GM19099 (cell line): ENCODE results near the gene SH3PXD2A.

Experiments used
- POLR2A ChIP-seq: IDR thresholded peaks from 3 replicates; pipeline ENCODE4 v1.6.1; 2011; ENCODE audit warnings: low read depth; ENCODE audit not compliant: insufficient read length; ENCODE audit errors: extremely low read depth

SH3PXD2A gene

DNA sequence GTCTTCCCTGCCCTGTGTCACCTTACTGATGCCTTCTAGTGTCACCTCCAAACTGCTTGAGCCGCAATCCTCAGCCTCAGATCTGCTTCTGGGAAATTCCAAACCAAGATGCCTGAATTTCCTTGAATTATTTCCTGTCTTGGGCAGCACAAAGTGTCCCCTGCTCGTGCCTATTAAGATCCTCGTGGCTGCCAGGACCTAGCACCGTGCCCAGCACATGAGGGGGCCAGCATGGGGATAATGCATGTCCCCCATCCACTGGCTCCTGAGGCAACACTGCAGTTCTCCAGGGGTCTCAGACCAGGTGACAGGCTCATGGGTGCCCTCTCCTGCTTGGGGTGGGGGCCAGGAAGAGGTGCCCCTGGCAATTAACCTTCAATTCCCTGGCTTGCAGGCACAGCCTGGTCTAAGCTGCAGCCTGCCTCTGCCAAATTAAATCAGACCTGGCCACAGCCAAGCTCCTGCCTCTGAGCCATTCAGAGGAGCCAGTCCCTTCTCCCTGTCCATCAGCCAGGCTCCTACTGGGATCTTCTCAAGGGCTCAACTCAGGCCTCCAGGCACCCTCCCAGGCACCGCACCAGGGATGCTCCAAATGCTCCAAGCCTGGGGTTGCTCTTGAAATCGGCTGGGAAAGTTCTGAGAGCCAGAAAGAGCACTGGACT is 146.6 kb downstream of the SH3PXD2A start:
- TF ChIP-seq POLR2A: no peak

DNA sequence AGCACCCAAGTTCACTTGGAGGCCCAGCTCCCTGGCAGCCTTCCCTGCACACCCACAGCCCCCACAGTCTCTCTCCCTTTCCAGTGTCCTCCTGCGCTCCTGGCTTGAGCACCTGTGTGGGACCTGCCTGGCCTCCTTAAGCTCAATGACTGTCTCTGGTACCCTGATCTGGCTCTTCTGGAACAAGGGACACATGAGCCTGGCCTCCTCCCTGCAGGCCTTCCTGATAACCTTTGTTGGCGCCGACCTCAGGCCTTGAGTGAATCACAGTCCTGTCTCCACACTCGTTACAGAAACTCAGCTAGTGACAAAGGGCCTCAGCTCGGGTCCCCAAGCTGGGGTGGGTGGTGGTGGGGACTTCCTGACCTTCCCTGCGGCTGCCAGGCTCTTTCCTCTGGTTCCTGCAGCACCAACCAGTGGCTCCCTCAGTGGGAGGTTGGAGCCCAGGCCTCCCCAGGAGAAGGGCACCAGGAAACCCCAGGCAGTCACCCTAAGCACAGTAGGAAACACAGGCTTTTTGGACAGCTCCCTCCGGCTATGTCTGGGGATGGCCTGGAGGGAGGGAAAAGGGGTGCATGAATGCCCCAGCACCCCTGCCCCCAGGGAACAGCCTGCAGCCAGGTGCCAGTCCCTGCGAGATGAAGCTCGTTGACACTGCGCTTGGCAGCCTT is 147.3 kb downstream of the SH3PXD2A start:
- TF ChIP-seq POLR2A: no peak

GRCh38 chr10:103706762-103707161 is 148.6 kb downstream of the SH3PXD2A start:
- TF ChIP-seq POLR2A: no peak

DNA sequence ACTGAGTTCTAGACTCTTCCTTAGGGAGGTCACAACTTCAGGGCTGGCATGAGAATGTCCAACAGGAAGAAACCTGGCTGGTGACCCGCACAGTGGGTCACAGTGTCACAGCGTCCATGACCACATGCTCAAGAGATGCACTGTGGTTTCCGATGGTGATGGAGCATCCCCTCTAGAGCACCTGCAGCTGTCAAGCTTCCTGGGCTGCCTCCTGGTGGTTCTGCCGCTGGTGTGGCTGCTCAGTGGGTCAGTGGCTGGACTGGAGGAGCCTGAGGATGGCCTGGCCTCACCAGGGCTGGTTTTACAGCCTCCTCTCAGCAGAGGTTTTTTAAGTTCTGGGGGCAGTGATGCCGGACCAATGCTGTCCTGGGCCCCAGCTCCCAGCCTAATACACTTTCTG is 149.3 kb downstream of the SH3PXD2A start:
- TF ChIP-seq POLR2A: no peak

DNA sequence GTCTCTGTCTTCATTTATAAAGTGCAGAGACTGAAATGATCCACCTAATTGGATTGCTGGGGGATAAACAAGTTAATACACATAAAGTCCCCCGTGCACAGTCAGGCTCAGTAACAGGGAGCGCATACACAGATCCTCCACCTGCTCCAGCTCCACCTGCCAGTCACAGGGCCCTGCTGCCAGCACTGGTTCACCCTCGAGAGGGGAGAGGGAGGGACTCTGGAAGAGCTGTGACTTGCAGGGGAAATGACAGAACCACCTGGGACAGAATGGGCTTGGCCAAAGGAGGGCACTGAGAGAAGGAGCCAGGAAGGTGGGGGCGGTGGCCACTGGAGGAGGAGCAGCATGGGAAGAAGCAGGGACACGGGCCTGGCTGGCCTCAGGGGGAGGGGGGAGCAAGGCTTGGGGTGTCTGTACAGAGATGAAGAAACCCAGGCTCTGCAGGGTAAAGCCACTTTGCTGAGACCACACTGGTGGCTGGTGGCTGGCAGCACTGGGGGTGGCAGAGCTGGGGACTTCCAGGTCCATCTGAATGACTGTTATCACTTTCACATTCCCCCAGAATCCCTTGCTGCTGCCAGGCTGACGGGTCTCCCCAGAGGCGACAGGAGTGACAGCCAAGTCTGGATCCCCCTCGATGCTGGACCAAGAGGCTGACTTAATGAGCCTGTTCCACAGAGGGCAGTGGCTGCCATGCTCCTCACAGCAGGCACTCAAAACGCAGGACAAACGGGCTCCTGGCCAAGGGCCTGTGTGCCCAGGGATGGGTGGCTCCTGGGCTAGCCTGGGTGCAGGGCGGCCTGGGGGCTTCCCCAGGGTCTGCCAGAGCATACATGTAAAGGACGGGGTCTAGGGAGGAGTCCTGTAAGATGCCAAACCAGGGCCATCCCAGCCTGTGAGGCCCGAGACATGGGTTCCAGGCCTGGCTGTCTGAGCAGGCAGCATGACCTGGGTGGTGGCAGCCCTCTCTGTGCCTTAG is 151.1 kb downstream of the SH3PXD2A start:
- TF ChIP-seq POLR2A: no peak

DNA sequence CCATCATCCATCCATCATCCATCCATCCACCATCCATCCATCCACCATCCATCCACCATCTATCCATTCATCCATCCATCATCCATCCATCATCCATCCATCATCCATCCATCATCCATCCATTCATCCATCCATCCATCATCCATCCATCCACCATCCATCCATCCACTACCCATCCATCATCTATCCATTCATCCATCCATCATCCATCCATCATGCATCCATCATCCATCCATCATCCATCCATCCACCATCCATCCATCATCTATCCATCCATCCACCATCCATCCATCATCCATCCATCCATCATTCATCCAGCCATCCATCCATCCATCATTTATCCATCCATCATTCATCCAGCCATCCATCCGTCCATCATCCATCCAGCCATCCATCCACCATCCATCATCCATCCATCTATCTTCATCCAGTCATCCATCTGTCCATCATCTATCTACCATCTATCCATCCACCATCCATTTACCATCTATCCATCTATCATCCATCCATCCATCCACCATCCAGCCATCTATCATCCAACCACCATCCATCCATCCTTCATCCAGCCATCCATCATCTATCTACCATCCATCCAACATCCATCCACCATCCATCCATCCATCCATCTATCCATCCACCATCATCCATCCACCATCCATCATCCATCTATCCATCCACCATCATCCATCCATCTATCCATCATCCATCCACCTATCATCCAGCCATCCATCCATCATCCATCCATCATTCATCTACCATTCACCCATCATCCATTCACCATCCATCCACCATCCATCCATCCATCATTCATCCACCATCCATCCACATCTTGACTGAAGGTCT is 153.8 kb downstream of the SH3PXD2A start:
- TF ChIP-seq POLR2A: no peak

DNA sequence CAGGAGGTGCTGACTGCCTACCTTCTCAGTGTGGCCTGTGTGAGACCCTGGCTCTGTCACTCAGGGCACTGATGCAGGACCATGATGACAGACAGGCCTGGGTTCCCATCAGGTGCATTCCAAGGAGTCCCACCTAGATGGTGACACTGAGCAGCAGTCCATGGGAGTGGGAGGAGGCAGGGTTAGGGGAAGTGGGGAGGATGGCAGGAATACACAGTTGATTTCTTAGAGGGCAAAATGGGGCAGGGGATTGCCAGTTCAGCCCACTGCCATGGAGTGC is 155.0 kb downstream of the SH3PXD2A start:
- TF ChIP-seq POLR2A: no peak

- TF ChIP-seq POLR2A: no peak
Measured at GRCh38 chr10:103699611-103700435, 155.6 kb downstream of the SH3PXD2A start.

GRCh38 chr10:103698266-103698665 is 157.1 kb downstream of the SH3PXD2A start:
- TF ChIP-seq POLR2A: no peak

GRCh38 chr10:103697787-103698186 is 157.6 kb downstream of the SH3PXD2A start:
- TF ChIP-seq POLR2A: no peak

- TF ChIP-seq POLR2A: peak; percentile 63
Measured at GRCh38 chr10:103696411-103697145, 158.8 kb downstream of the SH3PXD2A start.

GRCh38 chr10:103696094-103696410 is 159.3 kb downstream of the SH3PXD2A start:
- no peak for TF ChIP-seq POLR2A

GRCh38 chr10:103695584-103696005 is 159.8 kb downstream of the SH3PXD2A start:
- TF ChIP-seq POLR2A: no peak
